SK-N-SH (cell line): ENCODE measurements around the gene AGBL3.

ENCODE experiments used
- EP300 ChIP-seq, 2 experiments: IDR thresholded peaks; 2 replicates each; pipeline versions ENCODE4 v1.4.0 to v1.6.1; 2012; ENCODE audit warnings: borderline replicate concordance in 1 of 2, low read depth in 1 of 2, low read length in 1 of 2
- EZH2phosphoT487 ChIP-seq: fragments of 200-600 bp; sonication (generic); IDR thresholded peaks from 2 replicates; pipeline ENCODE4 v1.6.1; 2017; ENCODE audit warnings: low read depth, mixed run types, mild to moderate bottlenecking, antibody characterized with exemption, moderate library complexity, borderline replicate concordance
- GABPA ChIP-seq: IDR thresholded peaks from 2 replicates; pipeline ENCODE4 v1.4.0; 2012; ENCODE audit warnings: low read depth, mild to moderate bottlenecking
- JUND ChIP-seq: IDR thresholded peaks from 2 replicates; pipeline ENCODE4 v1.4.0; 2012
- MAX ChIP-seq: IDR thresholded peaks from 2 replicates; pipeline ENCODE4 v1.4.0; 2012; ENCODE audit warnings: low read depth
- MXI1 ChIP-seq: IDR thresholded peaks from 2 replicates; pipeline ENCODE4 v1.6.1; 2012; ENCODE audit warnings: mild to moderate bottlenecking, low read depth, low read length, improper control_type of control experiment
- POLR2AphosphoS5 ChIP-seq: IDR thresholded peaks from 2 replicates; pipeline ENCODE4 v1.6.1; 2012; ENCODE audit warnings: low read depth, low read length
- RXRA ChIP-seq: IDR thresholded peaks from 2 replicates; pipeline ENCODE4 v1.4.0; 2012; ENCODE audit warnings: low read depth, mild to moderate bottlenecking, borderline replicate concordance
- TAF1 ChIP-seq: IDR thresholded peaks from 2 replicates; pipeline ENCODE4 v1.6.1; 2012; ENCODE audit warnings: low read depth, mild to moderate bottlenecking, low read length, moderate library complexity, borderline replicate concordance
- TCF12 ChIP-seq: IDR thresholded peaks from 2 replicates; pipeline ENCODE4 v1.4.0; 2012
- YY1 ChIP-seq: IDR thresholded peaks from 2 replicates; pipeline ENCODE4 v1.4.0; 2012; ENCODE audit warnings: low read depth, mild to moderate bottlenecking
- TF ChIP-seq, protein P1 (sequence below): fragments of 150-350 bp; IDR thresholded peaks from 2 replicates; pipeline ENCODE4 v1.6.1; 2017; ENCODE audit warnings: antibody characterized with exemption, low read length, low read depth, borderline replicate concordance
- TF ChIP-seq, protein P2 (sequence below): IDR thresholded peaks from 2 replicates; pipeline ENCODE4 v1.4.0; 2012; ENCODE audit warnings: low read depth, borderline replicate concordance
- TF ChIP-seq, protein P3 (sequence below): fragments of 200-600 bp; sonication (generic); IDR thresholded peaks from 2 replicates; pipeline ENCODE4 v1.6.1; 2017; ENCODE audit warnings: antibody characterized with exemption, mild to moderate bottlenecking, moderate library complexity

GRCh38 chr7:134963036-134963435 lies 23.3 kb upstream of the AGBL3 start:
- no peak for TF ChIP-seq TAF1
- TF ChIP-seq EP300 (IDR thresholded peaks at IDR 0.05; ENCODE audit: borderline replicate concordance in 1 of 2, low read depth in 1 of 2, low read length in 1 of 2) = no peak
- TF ChIP-seq, protein P1, sequence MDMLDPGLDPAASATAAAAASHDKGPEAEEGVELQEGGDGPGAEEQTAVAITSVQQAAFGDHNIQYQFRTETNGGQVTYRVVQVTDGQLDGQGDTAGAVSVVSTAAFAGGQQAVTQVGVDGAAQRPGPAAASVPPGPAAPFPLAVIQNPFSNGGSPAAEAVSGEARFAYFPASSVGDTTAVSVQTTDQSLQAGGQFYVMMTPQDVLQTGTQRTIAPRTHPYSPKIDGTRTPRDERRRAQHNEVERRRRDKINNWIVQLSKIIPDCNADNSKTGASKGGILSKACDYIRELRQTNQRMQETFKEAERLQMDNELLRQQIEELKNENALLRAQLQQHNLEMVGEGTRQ = no peak
- TF ChIP-seq, protein P2, sequence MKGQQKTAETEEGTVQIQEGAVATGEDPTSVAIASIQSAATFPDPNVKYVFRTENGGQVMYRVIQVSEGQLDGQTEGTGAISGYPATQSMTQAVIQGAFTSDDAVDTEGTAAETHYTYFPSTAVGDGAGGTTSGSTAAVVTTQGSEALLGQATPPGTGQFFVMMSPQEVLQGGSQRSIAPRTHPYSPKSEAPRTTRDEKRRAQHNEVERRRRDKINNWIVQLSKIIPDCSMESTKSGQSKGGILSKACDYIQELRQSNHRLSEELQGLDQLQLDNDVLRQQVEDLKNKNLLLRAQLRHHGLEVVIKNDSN = no peak
- TF ChIP-seq, protein P3, sequence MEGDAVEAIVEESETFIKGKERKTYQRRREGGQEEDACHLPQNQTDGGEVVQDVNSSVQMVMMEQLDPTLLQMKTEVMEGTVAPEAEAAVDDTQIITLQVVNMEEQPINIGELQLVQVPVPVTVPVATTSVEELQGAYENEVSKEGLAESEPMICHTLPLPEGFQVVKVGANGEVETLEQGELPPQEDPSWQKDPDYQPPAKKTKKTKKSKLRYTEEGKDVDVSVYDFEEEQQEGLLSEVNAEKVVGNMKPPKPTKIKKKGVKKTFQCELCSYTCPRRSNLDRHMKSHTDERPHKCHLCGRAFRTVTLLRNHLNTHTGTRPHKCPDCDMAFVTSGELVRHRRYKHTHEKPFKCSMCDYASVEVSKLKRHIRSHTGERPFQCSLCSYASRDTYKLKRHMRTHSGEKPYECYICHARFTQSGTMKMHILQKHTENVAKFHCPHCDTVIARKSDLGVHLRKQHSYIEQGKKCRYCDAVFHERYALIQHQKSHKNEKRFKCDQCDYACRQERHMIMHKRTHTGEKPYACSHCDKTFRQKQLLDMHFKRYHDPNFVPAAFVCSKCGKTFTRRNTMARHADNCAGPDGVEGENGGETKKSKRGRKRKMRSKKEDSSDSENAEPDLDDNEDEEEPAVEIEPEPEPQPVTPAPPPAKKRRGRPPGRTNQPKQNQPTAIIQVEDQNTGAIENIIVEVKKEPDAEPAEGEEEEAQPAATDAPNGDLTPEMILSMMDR = no peak
- TF ChIP-seq TCF12 = no peak
- no peak for TF ChIP-seq RXRA
- TF ChIP-seq POLR2AphosphoS5 = no peak
- TF ChIP-seq MXI1 = no peak
- no peak for TF ChIP-seq YY1
- no peak for TF ChIP-seq GABPA
- TF ChIP-seq JUND = no peak
- TF ChIP-seq EZH2phosphoT487 = no peak
- TF ChIP-seq MAX = no peak
